GM21576 (cell line): Measurements from ENCODE around the gene DENND11.

Experiments
- ATAC-seq: cut with Tn5 transposase; IDR thresholded peaks from one replicate; pipeline ENCODE4 v1.9.1; 2021; ENCODE audit warnings: mild to moderate bottlenecking, moderate library complexity; ENCODE audit not compliant: unreplicated experiment

Gene DENND11

DNA sequence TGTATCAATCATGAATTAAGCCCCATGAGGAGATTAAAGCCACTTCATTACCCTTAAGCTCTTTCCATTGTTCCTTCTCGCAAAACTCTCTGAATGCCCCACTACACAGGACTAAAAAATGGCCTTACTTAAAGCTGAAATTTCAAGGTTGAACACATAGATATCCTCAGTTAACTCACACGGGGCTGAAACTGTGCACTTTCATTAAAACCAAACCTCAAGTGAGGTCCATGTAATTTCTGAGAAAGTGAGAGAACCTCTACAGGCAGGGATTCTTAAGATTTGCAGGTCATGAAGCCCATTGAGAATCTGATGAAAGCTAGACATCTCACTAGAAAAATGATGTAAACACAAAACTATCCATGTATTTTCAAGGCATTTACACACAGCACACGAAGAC lies 15.9 kb downstream of the DENND11 start:
- ATAC-seq: no peak

DNA sequence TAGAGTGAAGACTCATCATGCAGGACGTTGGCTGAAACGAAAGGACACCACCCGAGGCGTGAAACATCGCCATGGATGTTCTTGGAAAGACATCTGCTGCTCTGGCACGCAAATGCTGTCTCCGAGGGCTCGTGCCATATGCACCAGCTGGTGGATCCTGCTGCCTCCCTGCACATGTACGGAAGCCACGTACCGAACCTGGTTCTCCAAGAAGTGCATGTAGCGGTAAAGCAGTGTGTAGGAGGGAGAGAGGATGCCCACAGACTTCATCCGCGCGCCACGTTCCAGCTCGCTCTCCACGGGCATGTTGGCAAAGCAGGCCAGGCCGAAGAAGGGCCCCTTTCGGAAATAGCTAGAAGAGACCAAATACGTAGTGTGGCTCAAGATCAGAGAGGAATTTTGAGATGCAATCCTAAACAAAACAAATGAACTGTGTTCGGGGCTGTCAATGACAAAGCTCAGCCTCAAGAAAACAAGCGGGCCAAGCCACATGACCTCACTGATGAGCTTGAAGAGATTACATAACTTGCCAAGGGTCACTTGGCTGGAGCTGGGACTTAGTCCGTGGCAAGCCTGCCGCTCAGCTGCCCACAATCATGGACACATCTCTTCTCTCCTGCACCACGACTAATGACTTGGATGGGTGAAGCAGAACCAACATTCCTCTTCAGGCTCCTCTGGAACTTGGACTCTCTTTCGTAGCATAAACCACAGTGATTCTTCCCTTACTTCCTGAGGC lies 16.5 kb downstream of the DENND11 start:
- ATAC-seq: no peak

DNA sequence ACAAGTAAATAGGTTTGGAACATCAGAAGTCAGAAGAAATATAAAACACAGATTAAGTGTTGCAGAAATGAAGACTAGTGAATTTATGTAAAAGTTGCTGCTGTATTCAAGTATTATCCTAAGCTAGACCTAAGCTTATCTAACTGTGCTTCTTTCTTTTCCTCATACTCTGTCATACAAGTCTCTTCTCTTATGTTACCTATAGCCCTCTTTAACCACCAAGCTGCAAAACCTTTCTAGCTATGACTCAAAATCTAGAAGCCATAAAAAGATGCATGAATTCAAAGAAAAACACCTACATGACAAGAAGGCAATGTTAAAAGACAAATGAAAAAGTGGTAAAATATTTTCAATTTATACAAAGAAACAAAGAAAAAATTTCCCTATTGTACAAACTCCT lies 23.0 kb downstream of the DENND11 start:
- ATAC-seq: peak; percentile 60

DNA sequence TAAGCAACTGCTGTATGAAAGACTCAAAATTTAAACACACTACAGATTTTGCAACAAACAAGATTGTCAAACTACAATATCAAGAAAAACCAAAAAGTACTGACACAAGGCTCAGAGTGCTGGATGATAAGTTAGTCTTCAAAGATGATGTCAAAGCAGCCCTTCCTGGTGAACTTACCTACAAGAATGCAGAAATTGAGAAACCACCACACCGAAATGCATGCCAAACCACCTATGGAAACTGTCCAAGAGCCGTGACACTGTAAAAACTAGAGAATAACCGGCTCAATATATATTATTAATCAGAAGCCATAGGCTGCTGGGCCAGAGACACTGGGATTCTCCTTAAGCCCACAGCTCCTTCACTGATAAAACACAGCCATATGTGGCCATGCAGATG lies 25.3 kb downstream of the DENND11 start:
- no peak for ATAC-seq

DNA sequence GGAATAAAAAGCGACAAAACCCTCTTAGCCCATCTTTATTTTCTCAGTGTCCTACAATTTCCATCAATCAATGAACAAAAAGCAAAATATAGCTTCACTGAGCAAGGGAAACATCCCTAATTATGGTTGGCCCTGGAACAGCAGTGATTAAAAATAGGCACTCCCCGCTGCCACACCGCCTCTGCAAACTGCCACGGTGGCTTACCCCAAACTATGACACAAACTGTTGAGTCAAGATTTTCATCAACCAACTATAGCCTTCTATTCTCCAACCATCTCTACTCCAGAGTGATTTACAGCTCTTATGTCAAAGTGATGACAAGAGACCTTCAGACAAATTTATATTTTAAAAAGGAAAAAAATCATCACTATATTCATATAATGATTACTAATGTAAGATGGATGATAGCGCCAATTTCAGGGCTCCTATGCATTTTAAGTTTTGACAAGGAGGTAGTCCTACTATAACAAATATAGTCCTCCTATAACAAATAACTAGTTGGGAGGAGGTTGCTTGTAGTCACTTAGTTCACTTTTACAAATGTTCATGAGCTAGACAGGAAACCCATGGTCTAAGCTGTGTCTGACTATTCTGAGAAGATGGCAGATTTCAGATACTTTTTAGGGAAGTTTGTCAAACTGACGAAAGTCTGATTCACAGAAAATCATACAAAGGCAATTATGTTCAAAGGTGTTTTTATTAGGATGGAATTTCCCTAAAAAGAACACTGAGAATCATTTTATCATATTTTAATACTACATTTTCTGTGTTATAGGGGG lies 26.3 kb downstream of the DENND11 start:
- no peak for ATAC-seq

DNA sequence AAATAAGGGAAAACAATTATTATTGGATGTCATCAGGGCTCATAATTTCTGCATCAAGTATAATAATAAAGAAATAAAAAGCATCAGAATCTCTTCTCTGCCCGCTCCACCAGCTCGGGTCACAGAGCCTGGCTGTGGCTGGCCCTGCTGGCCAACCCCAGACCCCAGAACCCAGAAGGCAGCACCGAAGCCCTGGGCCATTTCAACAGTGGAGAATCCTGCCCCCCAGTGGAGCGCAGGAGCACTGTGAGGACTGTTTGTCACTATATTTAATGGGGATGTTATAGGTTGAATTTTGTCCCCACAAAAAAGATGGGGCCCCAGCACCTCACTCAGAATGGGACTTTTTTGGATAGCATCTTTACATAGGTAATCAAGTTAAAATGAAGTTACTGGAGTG lies 27.3 kb downstream of the DENND11 start:
- no peak for ATAC-seq

DNA sequence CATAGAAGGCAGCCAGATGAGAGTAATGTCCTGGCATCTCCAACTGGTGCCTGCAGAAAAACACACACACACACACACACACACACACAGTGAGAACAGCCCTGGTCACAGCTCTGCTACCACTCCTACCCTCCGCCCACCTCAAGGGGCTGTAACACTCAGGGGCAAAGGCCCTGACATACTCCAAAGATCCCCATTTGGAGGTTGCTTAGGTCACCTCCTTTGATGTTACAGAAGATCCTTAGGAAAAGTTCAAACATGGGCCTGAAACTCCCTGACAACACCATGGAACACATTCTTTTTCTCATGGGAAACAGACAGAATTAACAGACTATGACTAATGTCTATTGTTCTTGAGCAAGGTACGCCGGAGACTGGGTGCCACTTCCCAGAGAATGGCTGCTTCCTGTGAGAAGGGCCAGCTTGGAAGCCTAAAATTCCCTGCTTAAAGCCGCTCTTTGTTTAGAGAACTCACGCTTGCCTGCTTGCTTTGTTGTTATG lies 27.7 kb downstream of the DENND11 start:
- ATAC-seq: no peak

DNA sequence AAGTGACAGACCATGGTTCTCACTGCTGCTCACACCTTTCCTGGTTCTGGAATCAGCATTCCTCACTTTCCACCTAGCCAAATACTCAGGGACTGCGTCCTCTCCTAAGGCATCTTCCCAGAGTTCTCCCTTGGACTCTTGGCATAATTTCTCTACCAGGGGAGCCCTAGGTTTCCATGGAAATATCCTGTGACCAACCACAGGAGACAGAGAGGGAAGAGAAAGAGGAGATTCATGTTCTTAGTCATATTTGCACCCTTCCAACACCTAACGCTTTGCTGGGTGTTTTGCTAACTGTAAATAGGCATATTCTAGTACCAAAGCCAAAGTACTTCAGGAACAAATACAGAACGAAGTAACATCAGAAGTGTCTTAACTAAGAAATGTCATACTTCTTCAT lies 28.6 kb downstream of the DENND11 start:
- no peak for ATAC-seq

DNA sequence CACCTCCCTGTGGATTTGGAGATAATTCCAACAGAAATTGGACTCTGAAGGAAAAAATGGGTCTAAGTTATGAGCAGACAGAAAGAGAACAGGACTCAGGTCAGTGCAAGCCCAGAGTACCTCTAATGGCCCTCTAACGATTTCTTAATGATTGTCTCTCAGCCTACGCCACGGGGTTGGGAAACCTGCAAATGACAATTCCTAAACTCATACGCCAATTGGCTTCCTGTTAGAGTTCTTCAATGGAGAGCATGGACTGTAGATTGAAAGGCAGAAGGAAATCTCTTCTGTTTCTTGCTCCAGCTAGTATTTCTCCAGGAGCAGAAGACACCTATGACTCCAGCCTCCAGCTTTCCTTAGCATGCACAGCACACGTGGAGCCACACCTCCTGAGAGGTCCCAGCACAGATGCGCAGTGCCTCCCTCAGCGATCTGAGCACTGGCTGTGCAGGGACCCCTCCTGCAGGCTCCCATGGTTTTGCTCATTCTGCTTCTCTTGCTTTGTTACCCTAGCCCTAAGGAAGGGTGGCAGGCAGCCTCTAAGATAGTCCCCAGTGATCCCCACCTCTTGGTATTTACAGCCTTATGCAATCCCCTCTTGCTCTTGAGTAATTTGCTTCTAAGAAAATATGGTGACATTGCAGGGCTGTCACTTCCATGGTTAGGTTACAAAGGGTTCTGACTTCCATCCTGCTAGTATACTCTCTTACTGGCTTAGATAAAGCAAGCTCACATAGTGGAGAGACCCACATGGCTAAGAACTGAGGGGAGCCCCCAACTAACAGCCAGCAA lies 30.1 kb downstream of the DENND11 start:
- ATAC-seq: no peak

DNA sequence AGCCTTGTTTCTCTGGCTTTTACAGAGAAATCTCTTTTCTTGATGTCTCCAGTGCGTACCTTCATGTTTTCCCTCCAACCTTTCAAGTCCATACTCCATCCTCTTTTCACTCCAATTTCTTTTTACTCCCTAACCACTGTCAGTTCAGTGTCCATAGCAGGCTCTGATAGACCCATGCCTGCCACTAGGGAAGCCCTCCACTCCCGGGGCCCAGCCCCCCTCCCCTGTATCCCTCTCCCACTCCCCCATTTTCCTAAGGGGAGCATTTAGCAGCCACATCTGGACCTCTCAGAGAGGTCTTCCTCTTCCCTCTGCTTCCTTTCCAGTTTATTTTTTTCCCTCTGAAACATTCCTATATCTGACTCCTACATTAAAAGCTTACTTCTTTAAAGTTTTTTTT lies 33.1 kb downstream of the DENND11 start:
- no peak for ATAC-seq

DNA sequence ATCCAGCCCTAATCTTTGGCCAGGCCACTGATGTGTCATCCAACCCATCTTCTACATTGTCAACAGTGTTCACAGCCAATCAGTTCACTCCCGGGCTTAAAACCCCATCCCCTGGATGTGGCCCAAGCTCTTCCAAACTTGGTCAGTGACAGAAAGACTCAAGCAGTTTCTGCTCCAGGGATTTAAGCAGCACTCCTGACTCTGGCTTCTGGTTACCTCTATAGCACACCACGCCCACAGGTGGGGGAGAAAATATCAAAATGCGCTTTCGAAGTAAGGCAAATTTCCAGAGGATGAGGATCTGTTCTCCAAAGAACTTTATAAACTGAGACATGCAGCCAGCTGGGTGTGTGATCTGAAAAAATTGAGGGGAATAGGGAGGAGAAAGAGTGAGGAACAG lies 35.9 kb downstream of the DENND11 start:
- no peak for ATAC-seq

DNA sequence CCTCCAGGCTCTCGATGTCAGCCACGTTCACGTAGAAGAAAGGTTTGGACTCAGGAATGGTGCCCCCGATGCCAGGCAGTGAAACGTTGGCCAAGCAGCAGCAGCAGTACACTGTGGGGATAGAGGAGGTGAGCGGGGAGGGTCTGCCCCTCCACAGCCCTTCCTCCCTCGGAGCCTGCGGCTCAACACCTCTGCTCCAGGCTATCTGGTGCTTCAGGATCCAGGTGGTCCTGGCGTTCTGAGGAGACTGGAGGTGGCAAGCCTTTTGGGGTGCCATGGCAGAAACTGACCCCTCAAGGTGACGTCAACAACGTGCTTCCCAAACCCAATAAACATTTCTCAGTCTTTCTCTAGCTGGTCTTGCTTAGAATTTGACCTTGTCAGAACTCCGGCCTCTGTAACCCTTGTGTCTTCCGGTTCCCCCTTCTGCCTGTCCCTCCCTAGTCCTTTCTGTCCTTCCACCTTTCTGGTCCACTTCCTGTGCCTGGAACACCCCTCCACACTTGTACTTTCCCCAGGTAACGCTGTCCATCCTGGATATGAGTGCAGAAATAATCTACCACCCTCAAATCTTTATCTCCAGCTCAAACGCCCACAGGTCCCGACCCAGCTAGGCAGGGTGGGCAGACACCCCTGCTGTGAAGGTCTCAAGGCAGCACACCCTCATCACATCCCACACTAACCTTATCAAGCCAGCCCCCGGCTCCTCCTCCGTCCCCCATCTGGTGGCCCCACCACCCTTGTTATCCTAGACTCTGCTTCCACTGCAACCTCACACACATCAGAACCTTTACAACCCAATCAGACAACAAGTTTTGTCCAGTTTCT lies 36.5 kb downstream of the DENND11 start:
- ATAC-seq: no peak

DNA sequence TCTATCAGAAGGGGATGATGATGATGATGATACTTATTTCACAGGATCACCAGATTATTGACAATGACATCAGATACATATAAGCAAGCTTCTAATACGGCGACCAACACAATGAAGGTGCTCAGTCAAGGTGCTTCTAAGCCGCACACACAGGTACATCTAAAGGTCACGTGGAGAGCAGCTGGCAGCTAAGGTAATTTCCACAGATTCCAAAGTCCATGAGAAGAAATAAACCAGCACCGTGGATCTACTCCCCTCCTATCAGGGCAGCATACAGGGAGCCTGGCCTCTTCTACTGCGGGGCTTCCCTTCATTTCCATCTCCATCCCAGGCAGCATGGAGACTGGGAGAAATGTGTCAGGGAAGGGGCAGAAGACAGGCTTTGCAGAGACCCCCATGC lies 37.5 kb downstream of the DENND11 start:
- no peak for ATAC-seq

DNA sequence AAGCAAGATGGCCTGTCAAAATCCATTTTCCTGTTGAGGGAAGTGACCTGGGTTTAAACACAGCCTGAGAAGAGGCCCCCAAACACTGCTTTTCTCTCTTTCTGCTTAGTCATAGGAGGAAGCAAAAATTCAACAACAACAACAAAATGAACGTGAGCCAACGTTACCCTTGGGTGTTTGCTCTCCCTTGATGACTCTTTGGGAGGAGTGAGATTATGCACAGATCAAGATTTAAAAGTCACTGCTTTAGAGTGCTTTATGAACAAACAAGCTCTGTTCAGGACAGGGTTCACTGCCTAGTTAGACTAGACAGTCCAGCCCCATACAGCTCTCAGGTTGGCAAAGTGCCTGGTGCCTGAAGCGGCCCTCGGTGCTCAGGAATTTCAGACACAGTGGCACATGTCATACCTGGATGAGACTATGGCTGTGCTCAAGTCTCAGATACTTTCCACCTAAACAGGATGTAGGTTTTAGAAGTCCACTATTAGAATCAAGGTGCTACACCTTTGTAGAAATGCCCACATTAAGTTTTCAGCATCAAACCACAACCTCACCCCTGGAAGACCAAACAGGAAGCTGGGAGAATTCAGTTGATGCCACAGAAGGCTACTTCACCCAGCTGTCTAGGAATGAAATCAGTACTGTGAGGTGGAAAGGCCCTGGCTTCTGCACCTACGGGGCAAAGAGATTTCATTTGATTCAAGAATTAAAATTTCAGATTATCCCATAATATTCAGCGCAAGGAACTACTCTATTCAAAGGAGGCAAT lies 38.7 kb downstream of the DENND11 start:
- no peak for ATAC-seq

DNA sequence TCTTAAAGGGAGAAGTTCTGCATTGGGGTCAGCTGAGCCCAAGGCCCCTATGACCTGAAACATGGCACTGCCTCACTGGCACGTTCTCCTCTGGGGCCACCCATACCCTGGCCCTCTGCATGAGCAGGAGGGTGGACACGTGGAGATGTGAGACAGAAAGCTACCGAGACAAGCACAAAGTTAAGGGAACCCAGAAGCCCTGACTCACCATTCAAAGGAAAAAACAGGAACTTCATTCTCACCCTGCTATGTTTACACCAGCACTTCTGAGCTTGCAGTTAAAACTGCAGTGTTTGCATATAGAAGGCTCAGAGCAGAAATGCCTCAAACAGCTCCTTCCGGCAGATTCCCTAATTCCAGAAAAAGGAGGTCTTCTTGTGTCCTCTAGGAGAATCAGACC lies 41.7 kb downstream of the DENND11 start:
- ATAC-seq: no peak

DNA sequence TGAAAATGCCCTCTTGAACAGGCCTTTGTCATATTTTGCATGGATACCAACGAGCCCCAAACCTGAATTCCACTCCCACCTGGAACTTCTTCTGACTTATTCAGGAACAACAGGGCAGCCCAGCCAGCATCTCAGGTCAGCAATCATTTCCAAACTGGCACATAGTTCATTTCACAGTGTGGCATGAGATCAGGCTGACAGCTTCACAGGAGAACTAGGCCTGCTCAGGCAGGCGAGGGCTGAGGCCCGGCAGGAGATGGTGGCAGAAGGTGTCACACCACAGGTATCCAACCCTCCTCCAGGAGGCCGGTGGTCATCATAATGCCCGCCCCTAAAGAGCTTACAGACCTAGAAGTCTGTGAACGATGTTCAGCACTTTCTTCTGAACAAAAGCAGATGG lies 42.5 kb downstream of the DENND11 start:
- ATAC-seq: no peak

DNA sequence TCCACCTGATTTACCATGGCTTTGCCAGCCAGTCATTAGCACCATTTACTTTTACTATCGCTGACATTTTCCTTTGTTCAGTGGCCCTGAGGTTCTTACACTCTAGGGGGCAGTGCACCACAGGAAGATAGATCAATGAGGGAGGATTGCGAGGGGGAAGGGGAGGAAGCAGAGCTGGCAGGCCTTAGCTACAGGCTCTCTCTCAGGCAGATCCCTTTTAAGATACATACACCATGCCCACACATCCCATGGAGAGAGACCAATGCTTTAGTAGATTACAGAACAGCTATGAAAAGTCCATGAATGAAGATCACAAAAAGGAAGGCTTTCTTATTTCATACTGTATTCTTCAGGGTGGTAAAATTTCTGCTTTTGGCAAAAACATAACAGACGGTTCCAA lies 47.4 kb downstream of the DENND11 start:
- ATAC-seq: peak; percentile 85

DNA sequence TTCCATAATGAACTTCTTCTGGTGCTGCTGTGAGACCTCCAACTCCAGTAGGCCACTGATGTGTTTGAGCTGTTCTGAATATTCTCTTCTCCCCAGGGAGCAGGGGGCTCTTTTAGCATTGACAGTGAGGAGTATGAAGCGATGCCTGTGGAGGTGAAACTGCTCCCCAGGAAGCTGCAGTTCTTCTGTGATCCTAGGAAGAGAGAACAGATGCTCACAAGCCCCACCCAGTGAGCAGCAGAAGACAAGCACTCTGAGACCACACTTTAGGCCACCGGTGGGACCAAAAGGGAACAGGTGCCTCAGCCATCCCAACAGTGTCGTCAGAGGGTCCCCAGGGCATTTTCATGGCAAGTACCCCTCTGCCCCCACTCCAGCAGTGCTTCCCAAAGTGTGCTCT lies 49.3 kb downstream of the DENND11 start:
- no peak for ATAC-seq
